ENCODE data around the gene MSANTD1.
"Not testable (repeated sequence)": the region's sequence is repeated elsewhere in the genome, so short reads cannot be mapped to it uniquely, and the experiment has no call there.

MSANTD1 gene

DNA sequence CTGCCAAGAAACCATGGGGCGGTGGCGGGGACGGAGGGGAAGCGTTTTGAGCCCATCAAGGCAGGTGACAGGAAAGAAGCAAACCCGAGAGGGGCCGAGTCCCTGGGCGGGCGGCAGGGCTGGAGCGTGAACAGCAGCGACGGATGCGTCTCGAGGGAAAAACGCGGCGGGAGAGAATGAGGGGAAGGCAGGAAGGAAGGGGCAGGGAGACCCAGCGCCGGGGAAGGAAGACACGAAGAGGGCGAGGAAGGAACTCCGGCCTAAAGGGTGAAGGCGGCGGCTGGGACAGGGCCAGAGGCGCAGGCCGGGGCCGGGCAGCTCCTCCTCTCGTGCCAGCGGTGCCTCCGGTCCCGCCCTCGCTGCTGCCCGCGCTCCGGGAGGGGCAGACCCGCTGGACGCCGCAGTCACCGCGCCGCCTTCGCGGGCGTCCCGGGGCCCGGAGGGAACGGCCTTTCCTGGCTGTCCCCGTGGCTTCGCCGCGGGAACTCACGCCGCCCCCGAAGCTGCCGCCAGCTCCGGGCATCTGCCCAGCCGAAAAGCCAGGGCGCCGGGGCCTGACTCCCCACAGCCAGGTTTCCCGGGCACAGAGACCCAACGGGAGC, 43.1 kb downstream of the MSANTD1 start:
- DNase-seq, result peak; percentile 28 to 32

DNA sequence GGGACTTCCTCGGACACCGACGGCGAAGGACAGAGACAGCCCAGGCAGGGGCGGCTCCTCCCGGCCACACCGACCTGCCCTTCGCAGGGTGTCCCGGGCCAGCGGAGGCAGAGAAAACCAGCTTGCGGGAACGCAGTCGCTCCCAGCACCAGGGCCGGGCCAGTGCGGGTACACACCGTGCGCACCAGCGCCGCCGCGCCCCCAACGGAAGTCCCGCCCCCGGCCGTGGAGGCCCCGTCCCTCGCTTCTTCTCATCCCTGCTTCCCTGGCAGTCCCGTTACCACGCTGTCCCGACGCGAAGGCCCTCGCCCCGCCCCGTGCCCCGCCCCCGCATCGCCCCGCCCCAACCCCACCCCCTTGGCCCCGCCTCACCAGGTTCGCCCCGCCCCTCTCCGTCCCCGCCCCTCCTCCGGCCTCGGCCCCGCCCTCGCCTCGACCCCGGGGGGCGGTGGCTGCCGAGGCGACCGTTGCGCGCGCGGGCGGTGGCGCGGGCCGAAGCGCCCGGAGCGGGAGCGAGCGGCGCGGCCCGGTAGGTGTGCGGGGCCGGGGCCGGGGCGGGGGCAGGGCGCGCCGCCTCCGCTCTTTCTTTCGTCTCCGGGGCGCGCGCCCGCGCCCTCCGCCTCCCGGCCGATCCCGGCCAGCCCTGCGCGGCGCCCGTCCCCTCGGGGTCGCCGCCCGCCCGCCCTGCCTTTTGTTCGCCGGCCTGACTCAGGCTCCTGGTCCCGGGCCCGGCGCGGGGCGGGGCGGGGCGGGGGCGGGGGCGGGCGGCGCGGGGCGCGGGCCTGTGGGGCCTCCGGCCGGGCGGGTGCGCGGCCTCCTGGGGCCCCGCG, 43.8 kb downstream of the MSANTD1 start, which contains the start of gene RGS12:
RGS12 (plus strand) TSS at position 451 of the 830 bp plus-strand sequence. CDS start 23,150 bp downstream, outside the sequence.
- peak; percentile 77 to 88 for DNase-seq

DNA sequence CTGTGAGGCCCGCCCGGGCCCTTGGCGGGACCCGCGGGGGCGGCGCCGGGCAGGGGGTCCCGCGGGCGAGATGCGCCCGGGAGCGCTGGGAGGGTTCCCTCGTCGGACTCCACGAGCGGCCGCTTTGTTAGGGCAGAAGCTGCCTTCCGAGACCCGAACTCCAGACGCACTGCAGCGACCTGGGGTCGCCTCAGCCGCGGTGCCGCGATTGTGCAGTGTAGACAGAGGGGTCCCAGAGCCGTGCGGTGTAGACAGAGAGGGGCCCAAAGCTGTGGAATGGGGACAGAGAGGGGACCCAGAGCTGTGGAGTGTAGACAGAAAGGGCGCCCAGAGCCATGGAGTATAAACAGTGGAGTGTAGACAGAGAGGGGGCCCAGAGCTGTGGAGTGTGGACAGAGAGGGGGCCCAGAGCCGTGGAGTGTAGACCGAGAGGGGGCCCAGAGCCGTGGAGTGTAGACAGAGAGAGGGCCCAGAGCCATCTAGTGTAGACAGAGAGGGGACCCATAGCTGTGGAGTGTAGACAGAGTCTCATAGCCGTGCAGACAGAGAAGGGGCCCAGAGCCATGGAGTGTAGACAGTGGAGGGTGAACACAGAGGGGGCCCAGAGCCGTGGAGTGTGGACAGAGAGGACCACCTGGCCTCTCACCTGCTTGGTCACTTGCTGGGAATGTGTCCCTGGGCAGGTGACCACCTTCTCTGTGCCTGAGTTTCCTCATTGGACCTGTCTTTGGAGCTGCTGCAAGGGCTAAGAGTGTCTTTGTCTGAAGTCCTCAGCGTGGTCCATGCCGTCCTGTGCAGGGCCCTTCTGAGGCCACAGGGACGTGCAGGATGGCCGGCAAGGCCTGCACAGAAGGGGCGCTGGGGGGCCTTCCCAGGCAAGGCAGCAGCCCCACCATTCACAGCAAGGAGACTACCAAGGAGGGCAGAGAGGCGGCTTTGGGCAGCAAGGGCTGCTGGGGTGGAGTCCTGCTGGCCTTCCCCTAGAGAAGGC, 44.7 kb downstream of the MSANTD1 start:
- no peak for DNase-seq

DNA sequence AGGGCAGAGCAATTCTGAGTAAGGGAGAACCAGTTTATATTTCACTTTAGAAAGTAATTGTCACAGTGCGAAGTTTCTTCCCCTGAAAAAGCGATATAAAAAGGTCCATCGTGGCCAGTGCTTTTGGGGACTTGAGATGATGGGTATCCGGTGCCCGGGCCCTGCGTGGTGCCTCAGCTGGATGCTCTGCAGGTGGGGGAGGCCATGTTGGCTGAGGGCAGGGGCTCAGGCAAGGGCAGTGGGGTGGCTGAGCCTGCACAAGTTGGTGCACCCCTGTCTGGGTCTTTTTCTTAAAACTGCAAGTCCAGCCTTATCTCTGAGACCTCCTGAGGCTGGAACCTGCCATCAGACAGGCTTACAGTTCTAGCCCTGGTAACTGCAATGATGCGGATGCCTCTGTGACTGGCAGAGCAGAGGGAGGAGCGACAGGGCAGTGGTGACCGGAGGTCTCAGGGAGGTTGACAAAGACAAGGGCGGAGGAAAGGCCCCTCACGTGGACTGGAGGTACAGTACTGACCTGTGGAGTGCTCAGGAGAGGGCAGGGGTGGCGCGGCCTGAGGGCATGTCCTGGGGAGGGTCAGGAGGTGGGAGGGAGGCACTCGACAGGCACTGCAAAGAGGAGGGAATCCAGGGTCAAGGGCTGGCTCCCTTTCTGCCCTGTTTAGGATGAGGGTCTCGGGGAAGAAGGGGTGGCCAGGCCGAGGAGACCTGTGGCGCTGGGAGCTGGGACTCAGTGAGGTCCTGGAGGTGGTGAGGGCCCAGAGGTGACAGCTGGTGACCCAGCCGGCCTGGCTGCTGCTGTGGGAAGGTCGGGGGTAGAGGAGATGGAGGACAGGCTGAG, 45.7 kb downstream of the MSANTD1 start:
- no peak for DNase-seq

DNA sequence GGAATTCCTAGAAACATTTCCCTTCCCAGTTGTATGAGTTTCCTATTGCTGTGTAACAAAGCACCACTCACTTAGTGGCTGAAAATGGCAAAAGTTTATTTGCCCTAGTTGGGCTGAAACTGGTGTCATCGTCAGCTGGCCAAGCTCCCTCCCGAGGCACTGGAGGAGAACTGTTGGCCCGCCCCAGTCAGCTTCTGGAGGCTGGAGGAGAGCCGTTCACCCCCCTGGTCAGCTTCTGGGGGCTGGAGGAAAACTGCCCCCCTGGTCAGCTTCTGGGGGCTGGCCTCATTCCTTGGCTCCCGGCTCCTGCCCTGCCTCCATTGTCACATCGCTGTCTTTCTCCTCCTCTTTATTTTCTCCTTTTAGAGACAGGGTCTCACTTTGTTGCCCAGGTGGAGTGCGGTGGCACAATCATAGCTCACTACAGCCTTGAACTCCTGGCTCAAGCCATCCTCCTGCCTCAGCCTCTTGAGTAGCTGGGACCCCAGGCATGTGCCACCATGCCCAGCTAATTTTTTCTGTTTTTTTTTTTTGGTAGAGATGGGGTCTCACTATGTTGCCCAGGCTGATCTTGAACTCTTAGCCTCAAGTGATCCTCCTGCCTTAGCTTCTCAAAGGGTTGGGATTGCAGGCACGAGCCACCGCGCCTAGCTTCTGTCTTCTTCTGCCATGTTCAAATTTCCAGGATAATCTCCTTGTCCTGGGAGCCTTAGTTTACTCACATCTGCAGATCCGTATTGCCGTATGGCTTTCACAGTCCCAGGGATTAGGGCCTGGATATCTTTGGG, 47.1 kb downstream of the MSANTD1 start:
- DNase-seq, result no peak

DNA sequence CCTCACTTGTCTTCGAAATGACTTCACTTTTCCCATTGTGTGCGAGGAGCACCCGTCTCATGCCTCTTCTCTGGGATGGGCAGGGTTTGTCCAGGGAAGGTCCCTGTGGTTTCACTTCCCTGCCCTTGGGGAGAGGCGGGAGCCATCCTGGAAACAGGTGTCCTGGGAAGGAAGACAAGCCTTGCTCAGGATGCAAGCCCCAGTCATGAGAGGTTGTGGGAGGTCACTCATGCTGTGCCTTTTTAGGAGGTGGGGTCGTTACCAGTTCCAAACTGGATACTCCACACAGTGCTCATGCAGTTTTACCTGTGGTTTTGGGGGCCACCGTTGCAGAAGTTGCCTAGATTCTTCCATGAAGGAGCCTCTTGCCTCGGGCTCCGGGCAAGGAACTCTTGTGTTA, 47.7 kb downstream of the MSANTD1 start:
- DNase-seq, result no peak

DNA sequence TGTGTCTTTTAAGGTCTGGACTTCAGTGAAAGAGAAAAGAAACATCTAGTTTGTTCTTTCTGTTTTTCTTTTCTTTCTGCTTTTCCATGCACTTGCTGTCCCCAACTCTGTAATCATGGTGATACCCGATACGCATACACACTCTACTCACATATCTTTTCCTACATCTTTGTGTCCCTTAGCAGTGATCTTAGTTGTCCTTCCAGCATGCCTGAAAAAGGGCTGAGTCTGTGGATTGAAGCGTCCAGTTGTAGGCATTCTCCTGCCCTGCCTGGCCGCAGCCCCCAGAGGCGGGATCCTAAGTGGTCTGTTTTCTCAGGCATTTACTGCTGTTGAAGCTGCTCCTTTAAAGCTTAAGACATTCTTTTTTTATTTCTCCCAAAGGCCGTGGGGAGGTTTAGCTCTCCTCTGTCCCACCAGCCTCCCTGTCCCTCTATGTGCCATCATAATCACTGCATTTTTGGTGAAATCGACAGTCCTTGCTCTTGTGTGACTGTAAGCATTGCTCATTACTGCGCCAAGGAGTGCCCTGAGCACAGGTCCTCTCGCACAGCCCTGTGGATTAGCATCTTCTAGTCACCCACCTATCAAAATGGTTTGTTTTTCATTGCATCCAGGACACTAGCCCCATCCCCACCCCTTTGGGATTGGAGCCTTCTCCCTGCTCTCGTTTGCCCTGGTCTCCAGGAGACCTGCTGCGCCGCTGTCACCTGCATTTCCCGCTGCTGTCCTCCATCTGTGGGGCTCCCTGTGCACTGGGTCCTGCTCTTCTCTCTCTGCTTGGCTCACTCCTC, 48.3 kb downstream of the MSANTD1 start:
- no peak for DNase-seq

DNA sequence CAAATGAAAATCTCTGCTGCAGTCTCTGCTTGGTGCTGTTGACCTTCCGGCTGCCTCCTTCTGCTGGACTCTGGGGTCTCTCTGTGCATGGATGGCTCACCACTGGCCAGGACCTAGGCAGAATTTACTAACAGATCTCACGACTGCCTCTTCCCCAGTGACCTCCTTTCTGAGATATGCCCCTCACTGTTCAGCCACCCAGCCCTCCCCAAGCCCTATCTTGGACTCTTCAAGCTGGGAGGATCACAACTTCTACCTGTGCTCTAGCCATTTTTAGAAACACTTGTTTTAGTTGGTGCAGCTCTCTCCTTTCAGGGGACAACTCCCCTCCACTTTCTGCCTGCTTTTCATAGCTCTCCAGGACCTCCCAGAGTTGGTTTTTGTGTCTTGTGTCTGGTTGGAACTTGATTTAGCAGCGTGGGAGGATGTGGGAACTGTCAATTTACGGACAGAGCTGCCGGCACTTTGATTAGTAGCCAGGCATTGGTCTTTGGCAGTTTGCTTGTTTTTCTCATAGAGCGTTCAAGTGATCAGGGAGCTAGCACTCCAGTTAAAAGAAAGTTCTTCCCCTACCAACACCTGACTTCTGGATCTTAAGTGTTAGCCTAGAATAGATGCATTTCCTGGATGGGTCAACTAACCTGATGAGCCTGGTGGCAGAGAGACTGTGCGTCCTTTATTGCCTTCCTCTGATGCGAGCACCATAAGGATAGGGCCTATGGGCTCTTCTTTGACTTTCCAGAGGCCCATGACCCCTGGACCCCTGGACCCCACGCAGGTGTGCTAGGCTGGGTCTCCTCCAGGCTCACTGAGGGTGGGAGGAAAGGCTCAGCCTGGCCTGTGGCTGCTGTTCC, 50.4 kb downstream of the MSANTD1 start:
- DNase-seq, result no peak

DNA sequence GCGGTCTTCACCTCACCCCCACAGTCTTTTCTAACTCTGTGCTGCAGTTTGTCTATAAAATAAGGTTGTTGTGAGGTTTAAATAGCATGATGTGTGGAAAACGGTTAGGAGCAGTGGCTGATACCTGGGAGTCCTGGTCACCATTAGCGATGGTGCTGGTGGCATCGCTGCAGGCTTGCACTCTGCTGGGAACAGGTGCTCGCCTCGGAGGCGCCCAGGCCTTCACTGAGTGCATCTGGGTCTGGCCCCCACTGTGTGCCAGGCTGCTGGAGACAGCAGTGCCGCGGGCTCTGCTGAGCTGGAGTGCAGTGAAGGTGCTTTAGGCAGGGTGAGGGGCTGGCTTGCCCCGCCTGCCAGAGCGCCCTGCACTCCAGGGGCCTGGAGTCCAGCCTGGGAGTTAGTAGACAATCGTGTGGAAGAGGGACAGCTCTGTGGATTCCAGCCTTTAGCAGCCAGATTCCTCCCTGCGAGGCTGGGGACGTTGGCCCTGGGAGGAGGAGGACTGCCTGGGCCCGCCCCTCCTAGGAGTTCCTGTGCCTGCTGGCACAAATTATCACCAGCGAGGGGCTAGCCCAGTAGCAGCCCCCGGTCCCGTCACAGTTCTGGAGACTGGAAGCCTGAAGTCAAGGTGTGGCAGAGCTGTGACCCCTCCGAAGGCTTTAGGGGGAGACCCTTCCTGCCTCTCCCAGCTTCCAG, 51.2 kb downstream of the MSANTD1 start:
- DNase-seq, result no peak

DNA sequence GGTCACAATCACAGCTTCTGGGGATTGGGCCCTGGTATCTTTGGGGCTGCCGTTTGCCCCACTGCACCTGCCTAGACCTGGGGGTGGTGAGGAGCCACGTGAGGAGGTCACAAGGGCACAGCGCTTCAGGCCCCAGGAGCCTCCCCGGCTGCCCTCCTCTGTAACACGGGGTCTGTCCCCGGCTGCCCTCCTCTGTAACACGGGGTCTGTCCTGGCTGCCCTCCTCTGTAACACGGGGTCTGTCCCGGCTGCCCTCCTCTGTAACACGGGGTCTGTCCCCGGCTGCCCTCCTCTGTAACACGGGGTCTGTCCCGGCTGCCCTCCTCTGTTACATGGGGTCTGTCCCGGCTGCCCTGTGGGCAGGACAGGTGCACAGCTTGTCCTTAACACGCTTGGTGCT, 51.9 kb downstream of the MSANTD1 start:
- DNase-seq, result not testable (repeated sequence)

DNA sequence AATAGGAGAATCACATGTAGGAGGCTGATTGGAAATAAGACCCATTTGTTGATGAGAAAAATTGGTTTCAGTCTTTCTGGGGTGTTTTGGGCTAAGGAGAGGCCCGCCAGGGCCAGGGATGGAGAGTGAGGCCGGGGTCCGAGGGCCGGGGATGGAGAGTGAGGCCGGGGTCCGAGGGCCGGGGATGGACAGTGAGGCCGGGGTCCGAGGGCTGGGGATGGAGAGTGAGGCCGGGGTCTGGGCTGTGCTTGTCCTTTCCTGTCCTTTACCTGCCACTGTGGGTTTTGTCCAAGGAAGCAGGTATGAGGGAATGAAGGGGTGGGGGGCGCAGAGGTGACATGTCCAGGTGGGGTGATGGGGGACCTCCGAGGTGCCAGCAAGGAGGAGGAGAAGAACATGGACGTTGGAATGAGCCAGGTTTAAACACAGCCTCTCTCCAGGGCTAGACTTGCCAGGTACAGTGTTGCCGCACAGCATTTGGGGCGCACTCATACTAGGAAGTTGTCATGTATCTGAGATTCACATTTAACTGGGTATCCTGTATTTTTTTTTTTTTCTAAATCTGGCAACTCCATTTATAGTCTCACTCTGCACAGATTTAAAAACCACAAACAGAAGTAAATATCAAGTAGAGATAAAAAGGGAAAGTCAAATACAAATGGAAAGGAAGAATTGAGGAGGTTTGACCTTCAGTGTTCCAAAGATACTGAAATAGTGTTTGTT, 52.7 kb downstream of the MSANTD1 start:
- DNase-seq, result no peak

DNA sequence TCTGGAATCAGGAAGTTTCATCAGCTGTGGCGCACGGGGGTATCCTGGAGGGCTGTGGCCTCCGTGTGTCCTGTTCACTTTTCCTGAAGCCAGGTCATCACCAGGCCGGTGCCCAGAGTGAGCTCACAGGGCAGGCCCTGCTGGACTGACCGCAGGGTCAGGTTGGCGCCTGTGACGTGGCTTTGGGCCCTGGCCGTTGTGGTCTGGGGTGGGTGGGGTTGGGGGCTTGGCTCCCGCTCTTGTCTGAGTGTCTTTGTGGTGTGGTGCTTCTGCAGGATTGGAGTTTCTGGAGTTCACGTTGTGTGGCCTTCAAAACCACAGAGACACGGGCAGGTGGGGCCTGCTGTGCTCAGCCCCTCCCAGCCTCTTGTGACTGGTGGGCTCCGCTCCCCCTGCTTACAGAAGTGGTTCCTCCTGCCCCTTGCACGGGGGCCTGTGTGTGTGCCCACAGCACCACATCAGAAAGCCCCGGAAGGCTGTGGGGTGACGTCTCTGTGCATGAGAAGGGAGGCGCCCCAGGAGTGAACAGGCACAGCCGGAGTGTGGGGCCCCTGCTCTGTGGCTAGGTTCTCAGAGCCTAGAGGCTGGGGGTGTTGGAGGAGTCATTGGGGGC, 53.3 kb downstream of the MSANTD1 start:
- no peak for DNase-seq

DNA sequence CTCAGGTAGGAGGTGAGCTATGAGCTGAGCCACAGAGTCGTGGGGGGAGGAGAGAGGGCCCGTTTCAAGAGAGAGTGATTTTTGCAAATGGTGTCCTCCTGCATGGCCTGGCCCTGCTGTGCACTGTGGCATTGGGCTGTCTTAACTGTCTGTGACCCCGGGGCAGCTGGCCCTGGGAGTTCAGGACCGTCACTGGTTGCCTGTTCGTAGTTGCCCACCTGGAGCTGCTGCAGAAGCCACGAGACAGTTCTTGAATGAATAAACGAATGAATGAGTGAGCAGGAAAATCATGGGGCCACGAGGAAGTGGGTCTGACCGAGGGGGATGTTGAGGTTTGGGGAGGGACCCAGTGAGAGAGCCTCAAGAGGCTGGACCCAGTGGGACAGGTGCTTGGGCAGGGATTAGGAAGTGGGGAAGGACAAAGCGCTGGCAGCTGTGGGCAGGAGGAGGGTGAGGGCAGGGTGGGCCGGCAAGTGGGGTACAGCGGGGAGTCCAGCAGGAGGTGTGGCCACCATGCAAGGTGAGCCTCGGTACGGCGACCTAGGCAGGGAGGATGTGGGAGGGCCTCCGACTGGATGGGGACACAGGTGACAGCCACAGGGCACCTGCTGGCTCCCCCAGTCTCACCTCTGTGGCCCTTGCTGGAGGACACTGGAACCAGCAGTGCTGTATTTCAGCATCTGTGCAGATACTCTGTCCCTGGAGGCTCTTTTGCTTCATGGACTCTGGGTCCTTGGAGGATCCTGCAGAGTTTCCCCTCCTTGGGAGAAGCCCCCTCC, 54.0 kb downstream of the MSANTD1 start:
- no peak for DNase-seq

DNA sequence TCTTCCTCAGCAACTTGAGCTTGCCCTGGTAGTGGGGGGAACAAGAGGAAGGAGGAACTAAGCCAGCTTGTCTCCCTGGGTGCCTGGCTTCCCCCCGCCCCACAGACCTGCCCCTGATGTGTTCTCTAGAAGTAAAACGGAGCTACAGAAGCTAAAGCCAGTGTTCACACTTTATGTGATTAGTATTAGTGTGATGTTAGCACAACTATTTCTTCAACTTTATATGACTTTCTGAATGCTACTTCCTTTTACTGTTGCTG, 54.5 kb downstream of the MSANTD1 start:
- no peak for DNase-seq

DNA sequence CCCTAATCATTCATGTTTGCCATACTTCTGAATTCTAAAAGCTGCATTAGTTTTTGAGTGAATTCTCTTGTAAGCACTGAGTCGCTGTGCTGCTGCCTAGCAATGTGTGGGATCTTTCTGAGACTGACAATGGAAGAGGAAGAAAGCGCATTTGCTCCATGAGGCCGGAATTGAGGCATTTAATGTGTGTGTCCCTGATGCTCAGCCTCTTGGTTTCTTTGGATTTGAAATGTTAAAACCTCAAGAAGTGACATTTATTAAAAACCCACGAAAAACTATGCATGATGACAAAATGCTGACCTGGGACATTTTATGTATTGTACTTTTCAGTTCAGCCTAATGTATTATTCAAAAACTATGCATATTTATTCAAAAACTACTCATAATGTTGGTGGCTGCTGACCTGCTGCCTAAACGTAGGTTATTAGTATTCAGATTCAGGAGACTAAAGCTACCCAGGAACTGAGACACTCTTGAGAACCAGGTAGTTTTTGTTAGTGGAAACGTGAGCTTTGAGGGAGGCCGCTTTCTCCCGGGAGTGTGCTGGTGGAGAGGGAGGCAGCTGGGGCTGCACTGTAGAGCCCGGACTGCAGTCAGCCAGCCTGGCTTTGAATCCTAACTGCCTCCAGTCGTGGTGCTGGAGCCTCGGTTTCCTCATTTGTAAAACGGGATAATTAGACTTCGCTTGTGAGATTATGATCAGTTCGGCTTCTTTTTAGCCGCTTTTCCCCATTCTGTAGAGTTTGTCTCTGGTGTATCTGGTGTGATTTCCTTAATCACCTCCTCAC, 55.2 kb downstream of the MSANTD1 start:
- no peak for DNase-seq

All from inflammatory macrophage treated with lipopolysaccharide for 1 hour (primary cell).